GM19324 (cell line): ENCODE results near the gene NTMT2.
"Not testable (repeated sequence)": the region's sequence is repeated elsewhere in the genome, so short reads cannot be mapped to it uniquely, and the experiment has no call there.

ENCODE experiments used
- ATAC-seq: cut with Tn5 transposase; IDR thresholded peaks from one replicate; pipeline ENCODE4 v1.9.1; 2021; ENCODE audit warnings: mild to moderate bottlenecking, moderate library complexity; ENCODE audit not compliant: unreplicated experiment, low FRiP score

Gene NTMT2

DNA sequence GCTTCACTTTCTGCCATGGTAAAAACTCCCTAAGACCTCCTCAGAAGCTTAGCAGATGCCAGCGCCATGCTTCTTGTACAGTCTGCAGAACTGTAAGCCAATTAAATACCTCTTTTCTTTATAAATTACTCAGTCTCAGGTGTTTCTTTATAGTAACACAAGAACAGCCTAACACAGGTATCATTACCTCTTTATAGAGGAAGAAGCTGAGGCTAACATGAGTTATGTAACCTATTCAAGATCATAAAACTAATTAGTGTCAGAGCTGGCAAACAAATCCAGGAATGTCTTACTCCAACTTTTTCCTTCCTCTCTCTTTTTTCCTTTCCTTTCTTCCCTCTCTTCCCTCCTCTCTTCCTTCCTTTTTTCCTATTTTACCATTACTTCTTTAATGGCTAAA lies 9.3 kb downstream of the NTMT2 start:
- no peak for ATAC-seq

DNA sequence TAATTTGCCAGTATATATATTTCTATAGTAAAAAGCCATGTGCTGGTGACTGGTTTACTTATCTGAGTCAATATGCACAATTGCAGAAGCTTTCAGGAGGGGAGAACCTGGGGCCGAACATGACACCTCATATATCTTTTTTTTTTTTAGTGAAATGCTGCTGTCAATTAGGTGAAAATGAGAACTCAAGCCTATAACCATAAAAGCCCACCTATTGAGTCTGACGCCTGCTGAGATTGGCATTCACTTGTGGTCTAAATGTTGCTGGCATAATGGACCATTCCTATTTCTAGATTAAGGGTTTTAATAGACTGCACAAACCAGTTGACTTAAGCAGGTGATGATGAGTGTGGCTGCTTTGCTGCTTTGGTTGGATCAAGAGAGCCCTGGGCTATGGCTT lies 10.8 kb downstream of the NTMT2 start:
- no peak for ATAC-seq

DNA sequence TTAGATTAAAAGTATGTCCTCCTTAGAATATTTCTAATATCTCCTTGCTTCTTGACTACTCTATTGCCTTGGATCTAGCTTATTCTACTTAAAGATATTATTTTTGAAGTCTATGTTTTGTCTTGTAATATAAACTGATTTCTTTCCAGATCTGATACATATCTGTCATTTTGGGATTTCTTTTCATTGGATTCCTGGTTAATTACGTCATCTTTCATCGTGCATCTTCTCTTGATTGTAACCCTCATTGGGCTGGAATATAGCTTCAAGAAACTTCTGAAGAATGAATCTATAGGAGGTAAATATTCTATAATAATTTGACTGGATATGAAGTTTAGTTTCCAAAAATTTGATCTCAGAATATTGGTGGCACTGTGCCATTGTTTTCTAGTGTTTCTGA lies 12.1 kb downstream of the NTMT2 start:
- ATAC-seq: no peak

DNA sequence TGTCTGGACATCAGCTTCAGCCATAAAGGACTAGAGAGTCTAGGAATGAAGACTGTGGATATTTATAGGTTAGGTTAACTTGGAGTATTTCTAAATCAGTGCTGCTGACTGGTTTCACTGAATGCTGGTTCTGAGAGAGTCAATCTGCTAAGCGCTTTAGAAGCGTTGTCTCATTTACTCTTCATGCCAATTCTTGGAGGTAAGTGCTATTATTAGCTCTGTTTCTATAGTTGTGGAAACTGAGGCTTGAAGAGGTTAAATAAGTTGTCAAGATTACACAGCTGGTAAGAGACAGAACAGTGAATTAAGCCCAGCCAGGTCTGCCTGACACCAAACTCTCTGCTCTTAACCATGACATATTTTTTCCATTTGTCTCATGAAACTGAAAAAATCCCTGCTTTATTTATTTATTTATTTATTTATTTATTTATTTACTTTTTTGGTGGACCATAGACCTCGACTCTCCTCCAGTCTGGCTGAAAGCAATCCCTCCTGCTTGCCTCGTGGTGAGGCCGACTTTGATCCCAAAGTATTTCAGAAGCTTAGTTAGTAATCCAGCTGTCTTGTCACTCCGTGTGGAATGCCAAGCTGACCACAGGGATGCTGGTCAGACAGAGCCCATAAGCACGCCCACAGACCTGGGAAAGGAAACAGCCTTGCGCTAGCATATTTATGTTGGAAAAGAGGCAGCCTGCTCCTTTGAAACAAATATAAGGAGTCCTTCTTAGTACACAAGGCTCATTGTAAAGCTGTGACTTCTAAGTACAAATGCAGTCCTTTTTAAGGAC lies 16.9 kb downstream of the NTMT2 start:
- ATAC-seq: no peak

DNA sequence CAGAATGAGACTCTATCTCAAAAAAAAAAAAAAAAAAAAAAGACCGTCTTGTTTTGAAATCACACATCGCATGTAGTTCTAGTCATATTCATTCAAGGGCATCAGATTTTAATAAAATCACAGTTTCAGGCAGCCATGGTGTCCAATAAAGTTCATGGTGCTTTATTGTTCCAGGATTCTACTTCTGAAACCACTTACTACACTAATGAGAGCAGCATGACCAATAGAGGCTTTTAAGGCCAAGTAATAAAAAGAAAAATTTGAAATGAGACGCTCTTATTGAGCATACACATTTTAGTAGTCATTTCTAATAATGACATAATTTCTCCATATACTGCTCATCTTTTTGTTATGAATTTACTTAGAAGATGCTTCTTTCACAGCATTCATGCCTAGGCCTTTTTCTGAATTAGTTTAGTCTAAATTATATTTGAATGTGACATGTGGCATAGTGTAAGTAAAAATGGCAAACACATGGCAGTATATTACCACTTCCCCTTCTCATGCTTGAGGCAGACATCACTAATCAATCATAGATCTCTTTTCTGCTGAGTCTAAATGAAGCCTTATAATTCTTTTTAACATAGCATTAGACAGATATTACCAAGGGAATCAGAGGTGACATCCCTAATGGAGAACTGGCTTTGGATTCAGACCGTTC lies 18.5 kb downstream of the NTMT2 start:
- no peak for ATAC-seq

DNA sequence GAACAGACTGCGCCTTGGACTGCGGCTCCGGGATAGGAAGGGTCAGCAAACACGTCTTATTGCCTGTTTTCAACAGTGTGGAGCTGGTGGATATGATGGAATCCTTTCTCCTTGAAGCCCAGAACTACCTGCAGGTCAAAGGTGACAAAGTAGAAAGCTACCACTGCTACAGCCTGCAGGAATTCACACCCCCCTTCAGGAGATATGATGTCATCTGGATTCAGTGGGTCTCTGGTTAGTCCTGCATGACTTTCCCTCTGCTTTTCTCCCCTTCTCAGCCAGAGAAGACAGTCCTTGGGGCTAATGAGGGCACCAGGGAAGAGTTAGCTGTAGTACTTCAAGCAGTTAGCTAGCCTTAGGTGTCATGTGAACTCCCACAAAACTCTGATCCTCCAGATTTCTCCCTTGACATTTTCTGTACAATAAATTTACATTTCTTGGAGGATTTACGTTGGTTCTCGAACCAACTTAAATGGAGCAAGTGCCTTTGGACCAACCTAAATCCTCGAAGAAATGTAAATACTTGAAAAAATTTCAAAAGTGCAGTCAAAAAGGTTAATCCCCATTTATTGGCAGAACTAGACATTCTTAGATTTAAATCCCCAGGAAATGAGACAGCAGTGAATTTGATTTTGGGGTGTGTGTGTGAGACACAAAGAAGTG lies 20.9 kb downstream of the NTMT2 start:
- ATAC-seq: no peak

DNA sequence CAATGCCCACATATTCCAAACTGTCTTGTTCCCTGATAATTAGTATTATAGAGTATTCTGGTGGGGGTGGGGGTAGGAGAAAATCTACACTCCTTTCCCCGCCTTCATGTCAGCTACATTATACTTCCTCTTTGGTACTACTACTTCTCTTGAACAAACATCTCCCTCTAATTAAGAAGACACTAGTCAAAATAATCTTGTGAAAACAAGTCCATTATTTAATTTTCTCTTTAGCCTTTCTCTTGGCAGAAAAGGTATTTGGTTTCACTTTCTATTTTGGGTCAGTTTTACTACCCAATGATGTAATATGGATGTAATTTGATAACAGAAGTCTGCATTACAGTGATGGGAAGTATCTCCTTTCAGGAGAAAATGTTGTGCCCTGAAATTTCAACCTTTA lies 22.5 kb downstream of the NTMT2 start:
- ATAC-seq: no peak

DNA sequence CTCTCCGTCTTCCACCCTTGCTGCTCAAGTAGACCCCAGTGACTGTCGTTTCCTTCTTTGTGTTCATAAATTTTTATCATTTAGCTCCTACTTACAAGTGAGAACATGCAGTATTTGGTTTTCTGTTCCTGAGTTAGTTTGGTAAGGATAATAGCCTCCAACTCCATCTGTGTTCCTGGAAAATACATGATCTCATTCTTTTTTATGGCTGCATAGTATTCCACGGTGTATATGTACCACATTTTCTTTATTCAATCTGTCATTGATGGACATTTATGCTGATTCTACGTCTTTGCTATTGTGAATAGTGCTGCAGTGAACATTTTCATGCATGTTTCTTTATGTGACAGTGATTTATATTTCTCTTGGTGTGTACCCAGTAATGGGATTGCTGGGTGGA lies 24.8 kb downstream of the NTMT2 start:
- ATAC-seq: not testable (repeated sequence)

DNA sequence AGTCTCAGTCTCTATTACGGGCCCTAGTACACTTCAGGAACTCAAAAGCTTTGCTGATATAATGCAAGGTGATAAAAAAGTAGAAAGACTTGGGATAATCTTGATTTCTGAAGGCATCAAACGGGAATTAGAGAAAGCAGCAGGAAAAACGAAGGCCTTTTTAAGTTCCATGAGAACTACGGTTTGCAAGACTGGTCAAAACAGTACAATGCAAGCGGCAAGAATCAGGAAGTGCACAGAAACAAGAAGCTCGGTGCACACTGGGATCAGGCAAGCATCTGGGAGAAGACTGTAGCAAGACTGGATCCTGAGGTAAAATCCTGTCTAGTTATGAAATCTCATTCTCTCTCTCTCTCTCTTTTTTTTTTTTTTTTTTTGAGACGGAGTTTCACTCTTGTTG lies 28.6 kb downstream of the NTMT2 start:
- no peak for ATAC-seq

DNA sequence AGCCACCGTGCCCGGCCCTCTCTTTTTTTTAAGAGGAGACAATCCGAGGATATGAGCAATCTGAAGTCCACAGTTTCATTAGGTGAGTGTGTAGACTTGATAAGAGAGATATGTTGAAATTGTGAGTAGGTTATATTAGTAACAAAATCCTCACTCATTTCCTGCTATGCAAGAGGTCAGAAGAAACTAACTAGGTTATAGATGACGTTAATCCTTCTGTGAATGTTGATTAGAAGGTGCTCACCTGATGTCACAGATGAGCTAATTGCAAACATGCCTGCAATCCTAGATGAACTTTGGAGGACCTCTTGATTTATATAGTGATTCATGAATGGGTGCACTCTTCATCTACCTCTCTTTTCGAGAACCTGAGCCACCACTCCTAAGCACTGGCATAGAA lies 29.3 kb downstream of the NTMT2 start:
- no peak for ATAC-seq

DNA sequence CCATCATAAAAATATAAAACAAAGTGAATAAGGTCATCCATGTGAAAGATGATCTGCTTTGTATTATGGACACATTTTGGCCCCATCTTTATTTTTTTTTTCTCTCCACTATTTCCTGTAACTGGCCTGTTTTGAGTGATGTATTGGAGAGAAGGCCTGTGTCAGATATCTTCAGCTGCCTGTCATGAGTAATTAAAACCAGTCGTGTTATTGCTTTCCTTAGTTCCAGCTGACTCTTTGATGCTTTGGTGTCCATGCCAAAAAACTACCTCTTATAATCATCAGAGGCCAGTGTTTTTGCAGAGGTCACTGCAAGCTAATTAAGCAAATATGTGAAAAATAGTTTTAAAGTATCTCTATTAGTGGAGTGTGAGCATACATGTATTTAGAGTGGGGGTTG lies 29.7 kb downstream of the NTMT2 start:
- ATAC-seq: no peak

DNA sequence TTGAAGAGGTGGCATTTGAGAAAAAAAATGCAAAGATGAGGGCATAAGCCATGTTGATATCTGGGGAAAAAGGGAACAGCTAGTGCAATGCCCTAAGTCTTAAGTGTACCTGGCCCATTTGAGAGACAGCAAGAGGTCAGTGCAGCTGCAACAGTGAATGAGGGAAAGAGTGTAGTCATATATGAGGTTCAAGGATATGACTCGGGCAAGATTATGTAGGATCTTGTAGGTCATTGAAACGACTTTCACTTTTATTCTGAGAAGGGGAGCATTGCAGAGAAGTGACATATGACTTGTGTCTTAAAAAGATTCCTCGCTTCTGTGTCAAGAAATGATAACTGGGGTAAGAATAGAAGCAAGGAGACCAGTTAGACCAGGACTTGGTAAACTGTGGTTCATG lies 31.0 kb downstream of the NTMT2 start:
- ATAC-seq: no peak

DNA sequence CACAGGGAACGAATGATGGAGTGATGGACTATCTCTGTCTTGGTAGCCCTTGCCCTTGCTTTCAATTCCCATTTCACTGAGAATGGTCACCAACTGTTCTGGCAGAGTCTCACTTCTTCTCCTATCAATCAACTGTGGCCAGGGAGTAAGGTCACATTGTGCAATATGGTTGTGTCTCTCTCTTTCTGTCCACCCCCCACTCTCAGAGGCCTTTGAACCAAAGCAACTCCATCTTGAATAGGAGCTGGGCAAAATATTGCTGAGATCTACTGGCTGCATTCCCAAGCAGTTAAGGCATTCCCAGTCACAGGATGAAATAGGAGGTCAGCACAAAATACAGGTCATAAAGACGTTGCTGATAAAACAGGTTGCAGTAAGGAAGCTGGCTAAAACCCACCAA lies 36.7 kb downstream of the NTMT2 start:
- no peak for ATAC-seq

DNA sequence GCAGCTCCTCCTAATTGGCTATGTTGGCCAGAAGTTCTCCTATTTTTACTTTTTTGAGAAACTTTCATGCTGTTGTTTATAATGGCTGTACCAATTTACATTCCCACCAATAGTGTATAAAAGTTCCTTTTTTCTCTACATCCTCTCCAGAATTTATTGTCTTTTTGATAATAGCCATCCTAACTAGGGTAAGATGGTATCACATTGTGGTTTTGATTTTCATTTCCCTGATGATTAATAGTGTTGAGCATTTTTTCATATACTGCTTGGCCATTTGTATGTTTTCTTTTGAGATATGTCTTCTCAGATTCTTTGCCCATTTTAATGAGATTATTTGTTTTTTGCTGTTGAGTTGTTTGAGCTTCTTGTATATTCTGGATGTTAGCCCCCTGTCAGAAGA lies 46.8 kb downstream of the NTMT2 start:
- no peak for ATAC-seq

DNA sequence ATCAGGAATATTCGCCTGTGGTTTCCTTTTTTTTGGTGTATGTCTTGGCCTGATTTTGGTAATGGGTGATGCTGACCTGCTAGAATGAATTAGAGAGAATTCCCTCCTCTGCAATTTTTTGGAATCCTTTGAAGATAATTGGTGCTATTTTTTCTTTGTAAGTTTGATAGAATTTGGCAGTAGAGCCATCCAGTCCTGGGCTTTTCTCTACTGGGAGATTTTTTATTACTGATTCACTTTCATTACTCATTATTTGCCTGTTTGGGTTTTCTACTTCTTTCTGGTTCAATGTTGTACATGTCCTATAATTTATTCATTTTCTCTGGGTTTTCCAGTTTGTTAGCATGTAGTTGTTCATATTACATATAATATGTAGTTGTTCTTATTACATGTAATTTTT lies 48.7 kb downstream of the NTMT2 start:
- ATAC-seq: no peak

DNA sequence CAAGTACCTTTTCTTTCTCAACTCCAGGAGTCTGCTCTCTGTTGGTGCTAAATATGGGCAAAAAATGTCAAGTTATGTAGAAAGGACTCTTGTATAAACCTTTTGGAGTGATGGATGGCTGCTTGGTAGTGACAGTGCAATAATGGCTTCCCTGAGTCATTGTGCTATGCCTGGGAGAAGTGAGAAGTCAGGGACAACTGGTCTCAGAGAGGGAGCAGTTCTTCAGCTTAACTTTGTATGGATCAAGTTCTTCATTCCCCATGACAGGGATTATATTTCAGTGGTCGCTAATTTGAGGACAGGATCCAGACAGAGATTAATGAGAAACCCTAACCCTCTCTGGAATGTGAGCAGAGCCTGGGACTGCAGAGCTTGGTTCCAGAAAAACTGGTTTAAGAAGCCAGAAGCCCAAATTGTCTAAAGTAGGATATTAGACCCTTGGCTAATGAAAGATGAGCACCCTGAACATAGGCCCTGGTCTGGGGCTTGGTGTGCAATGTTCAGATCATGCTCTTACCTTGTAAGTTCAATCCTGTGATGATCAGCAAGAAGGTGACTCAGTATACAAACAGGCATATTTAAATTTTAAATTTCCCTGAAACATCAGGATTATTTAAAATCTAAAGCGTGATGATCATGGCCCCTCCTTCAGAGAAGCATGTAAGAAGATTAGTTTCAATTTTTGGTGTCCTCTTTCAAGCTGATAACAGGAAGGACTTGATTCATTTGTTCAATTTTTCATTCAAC lies 50.9 kb downstream of the NTMT2 start:
- ATAC-seq: no peak

DNA sequence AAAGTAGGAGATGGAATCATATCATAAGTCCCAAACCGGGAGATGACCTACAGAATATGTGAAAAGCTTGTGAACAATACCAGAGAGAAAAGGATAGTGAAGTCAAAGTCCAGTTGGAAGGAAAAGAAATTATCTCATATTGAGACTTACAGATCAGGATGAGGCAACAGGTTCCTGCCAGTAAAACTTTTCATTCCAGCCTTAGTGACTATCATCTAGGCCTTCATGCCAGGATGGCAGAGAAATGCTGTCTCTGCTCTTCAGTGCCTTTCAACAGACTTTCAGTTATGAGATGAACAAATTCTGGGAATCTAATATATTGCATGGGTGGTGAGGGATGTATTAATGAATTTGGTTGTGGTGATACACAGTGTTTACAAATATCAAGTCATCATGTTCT lies 52.3 kb downstream of the NTMT2 start:
- no peak for ATAC-seq

DNA sequence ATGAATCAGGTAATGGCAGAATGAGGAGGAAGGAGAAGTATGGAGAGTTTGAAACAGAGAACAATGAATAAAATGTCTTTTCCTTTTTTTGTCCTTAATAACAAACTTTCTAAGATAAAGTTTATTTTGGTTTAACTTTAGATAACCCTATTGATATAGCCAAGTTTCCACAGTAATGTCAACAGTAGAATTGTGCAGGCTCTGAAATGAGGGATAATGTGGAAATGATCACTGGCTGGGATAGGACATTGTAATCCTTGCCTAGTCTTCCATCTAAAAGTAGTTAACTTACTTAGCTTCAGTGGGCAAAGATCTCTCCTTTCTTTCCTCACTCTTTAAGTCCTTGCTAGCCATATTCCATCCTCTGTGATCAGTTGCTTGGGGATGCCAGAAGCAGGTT lies 52.8 kb downstream of the NTMT2 start:
- no peak for ATAC-seq

DNA sequence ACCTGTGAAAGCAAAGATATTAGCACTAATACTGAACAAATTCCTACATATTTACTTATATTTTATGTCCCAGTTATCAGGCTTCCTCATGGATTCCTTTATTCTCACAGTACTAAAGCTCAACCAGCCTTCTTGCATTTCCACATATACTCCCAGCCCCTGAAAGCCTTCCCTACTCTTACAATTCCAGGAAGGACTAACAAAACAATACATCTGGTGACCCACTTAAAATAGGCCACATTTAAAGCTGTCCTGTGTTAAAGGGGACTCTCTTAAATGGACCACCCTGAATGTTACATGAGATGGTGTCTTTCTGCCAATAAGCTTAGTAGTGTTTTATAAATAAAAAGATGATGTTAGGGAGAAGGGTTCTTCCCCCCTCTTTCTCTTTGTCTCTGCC lies 54.4 kb downstream of the NTMT2 start:
- ATAC-seq: no peak

DNA sequence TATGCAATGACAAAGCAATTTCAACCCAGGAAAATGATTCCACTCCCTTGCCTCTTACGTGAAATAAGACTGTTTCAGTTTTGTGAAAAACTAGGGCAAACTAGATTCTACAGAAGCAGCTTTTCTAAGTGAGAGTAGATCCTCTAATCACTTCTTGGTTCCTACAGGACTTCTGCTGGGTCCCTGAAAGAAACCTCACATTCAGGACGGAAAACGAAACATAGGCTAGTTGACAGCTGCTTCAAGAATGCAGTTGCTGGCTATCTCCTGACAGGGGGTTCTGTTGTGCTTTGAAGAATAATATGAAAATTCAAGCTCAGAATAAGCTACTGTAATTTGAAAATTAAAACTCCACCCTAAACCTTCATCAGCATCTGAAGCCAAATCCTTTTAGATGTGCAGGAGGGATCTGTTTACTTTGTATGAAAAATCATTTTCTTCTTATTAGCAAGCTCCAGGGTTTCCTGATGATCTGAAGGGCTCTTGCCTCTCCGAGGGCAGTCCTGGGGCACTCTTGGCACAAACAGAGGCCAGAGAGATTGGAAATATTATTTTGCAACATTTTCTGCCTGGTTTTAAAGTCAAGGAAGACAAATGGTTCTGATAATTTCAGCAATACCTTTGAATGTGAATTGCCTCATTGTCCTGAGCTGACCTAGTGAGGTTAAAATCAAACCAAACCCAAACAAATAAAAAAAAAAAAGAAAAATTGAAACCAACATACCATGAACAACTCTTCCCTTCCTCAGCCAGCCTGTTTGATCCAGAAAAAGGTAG lies 55.0 kb downstream of the NTMT2 start:
- no peak for ATAC-seq
